Panc1 (cell line): ENCODE measurements around the gene NREP. TPM values are rescaled to one million over a fixed set of nuclear protein-coding genes. Genes with fewer than 3 reads are reported as not detected.

Source experiments
- ATAC-seq: fragments of 200-7000 bp; cut with Tn5 transposase; 2 replicates; pipeline ENCODE4 v1.9.1; 2020; ENCODE audit warnings: mild to moderate bottlenecking, moderate library complexity
- BruUV-seq: library from RNA; stranded (reverse); fragments of 400-500 nt; replicated peaks from 2 replicates; lab custom pipeline; 2021; lab: Mats Ljungman, UMichigan
- CTCF ChIA-PET: fragments of 300-600 bp; sonication (Branson Sonifier 250); formaldehyde crosslinking; loops from one replicate; lab custom pipeline; 2022; ENCODE audit warnings: antibody characterized with exemption; lab: Charles Lee
- POLR2A ChIA-PET: fragments of 300-600 bp; sonication (Branson Sonifier 250); formaldehyde crosslinking; loops from one replicate; lab custom pipeline; 2022; ENCODE audit warnings: antibody characterized with exemption; lab: Charles Lee
- DNase-seq: peaks from one replicate; pipeline ENCODE4 v3.0.0-alpha.2; 2010; ENCODE audit warnings: low read depth, low spot score
- H3K27ac ChIP-seq: 2 replicates; pipeline ENCODE4 v1.5.1; 2011; ENCODE audit warnings: mild to moderate bottlenecking, low read length, inconsistent platforms
- H3K27me3 ChIP-seq: fragments of 200-500 bp; sonication (Bioruptor generic); 2 replicates; pipeline ENCODE4 v1.6.0; 2014; ENCODE audit warnings: low read length, inconsistent platforms; ENCODE audit not compliant: control insufficient read depth, insufficient read depth
- H3K36me3 ChIP-seq: fragments of 200-500 bp; sonication (Bioruptor generic); 2 replicates; pipeline ENCODE4 v1.5.1; 2014; ENCODE audit warnings: inconsistent platforms, mild to moderate bottlenecking, low read length, moderate library complexity; ENCODE audit not compliant: control insufficient read depth, insufficient read depth
- H3K4me1 ChIP-seq: 2 replicates; pipeline ENCODE4 v1.5.1; 2011; ENCODE audit warnings: inconsistent platforms, mild to moderate bottlenecking, low read length, moderate library complexity; ENCODE audit not compliant: control insufficient read depth, insufficient read depth
- H3K4me3 ChIP-seq, 2 experiments: 2 replicates each; pipeline ENCODE4 v1.5.1; 2011 to 2012; ENCODE audit warnings: low read depth in 2 of 2, low read length in 2 of 2, mild to moderate bottlenecking in 2 of 2, inconsistent platforms in 1 of 2, moderate library complexity in 1 of 2
- H3K9me3 ChIP-seq: fragments of 200-500 bp; sonication (Bioruptor generic); 2 replicates; pipeline ENCODE4 v1.5.1; 2014; ENCODE audit warnings: low read depth, mild to moderate bottlenecking, inconsistent platforms, low read length, moderate library complexity; ENCODE audit not compliant: control insufficient read depth, insufficient read depth
- CTCF ChIP-seq: fragments of 450-650 bp; IDR thresholded peaks from 2 replicates; pipeline ENCODE4 v1.5.1; 2017; ENCODE audit warnings: mild to moderate bottlenecking
- POLR2AphosphoS5 ChIP-seq: IDR thresholded peaks from 2 replicates; pipeline ENCODE4 v1.6.1; 2012; ENCODE audit warnings: mild to moderate bottlenecking, low read depth, low read length, moderate library complexity
- REST ChIP-seq, 2 experiments: IDR thresholded peaks; 2 replicates each; pipeline ENCODE4 v1.6.1; 2011 to 2012; ENCODE audit warnings: low read depth in 2 of 2, control low read depth in 1 of 2, low read length in 1 of 2, mild to moderate bottlenecking in 1 of 2, moderate library complexity in 1 of 2; ENCODE audit not compliant: insufficient read depth in 1 of 2
- SIN3A ChIP-seq: IDR thresholded peaks from 2 replicates; pipeline ENCODE4 v1.6.1; 2012; ENCODE audit warnings: low read depth, mild to moderate bottlenecking, low read length, moderate library complexity, borderline replicate concordance; ENCODE audit not compliant: insufficient read depth
- TCF7L2 ChIP-seq: IDR thresholded peaks from 2 replicates; pipeline ENCODE4 v1.6.1; 2011; ENCODE audit warnings: mild to moderate bottlenecking, low read depth, low read length, inconsistent platforms
- in situ Hi-C: cut with HindIII; loops from 2 replicates; pipeline ENCODE4 v1.10.0; 2016; ENCODE audit warnings: low sequenced_read_pairs, low pct_unique_long_range_greater_than_20kb
- intact Hi-C: fragments of 100-400 bp; cut with micrococcal nuclease; formaldehyde crosslinking; loops from one replicate; pipeline ENCODE4 v1.10.0; 2022; ENCODE audit not compliant: unreplicated experiment
- total RNA-seq: library from RNA; stranded (reverse); gene quantifications from one replicate; pipeline ENCODE4 v1.2.1, GENCODE V29; 2021; ENCODE audit not compliant: unreplicated experiment

Gene NREP
- total RNA-seq, 1 experiment from 2014 or later, result 4.9 TPM

GRCh38 chr5:111694133-111694532 lies 62.9 kb downstream of the NREP start:
- no peak for TF ChIP-seq POLR2AphosphoS5
- TF ChIP-seq SIN3A, result no peak
- no peak for TF ChIP-seq TCF7L2
- TF ChIP-seq CTCF, result no peak
- no peak for TF ChIP-seq REST (IDR thresholded peaks at IDR 0.05; ENCODE audit: insufficient read depth in 1 of 2, low read depth in 2 of 2, low read length in 1 of 2)
- DNase-seq (no peak), ATAC-seq (no peak)
- Histone ChIP-seq H3K27ac (no peak overlapping the region), H3K4me3 (no peak overlapping the region), H3K9me3 (no peaks in the 10 kb centered on the region), H3K27me3 (no peaks in the 10 kb centered on the region), H3K4me1 (no peaks in the 10 kb centered on the region), H3K36me3 (no peaks in the 10 kb centered on the region)
- CTCF ChIA-PET, result no interaction called here
- POLR2A ChIA-PET, result no interaction called here
- intact Hi-C loops, result no loop called here
- in situ Hi-C loops, result no loop called here
- BruUV-seq, result no TSS peak

GRCh38 chr5:111691914-111692313 lies 65.1 kb downstream of the NREP start:
- in situ Hi-C loops, result no loop called here
- H3K36me3 ChIP-seq, result no peaks in the 10 kb centered on the region
- no peaks in the 10 kb centered on the region for H3K9me3 ChIP-seq
- H3K4me1 ChIP-seq, result no peaks in the 10 kb centered on the region
- H3K27ac ChIP-seq, result no peak overlapping the region
- intact Hi-C loops, result no loop called here
- ChIA-PET CTCF (no interaction called here), POLR2A (no interaction called here)
- DNase-seq, result no peak
- no TSS peak for BruUV-seq
- no peak for ATAC-seq
- H3K27me3 ChIP-seq, result no peaks in the 10 kb centered on the region
- TF ChIP-seq CTCF (no peak), POLR2AphosphoS5 (no peak), TCF7L2 (no peak), SIN3A (no peak), REST (IDR thresholded peaks at IDR 0.05; ENCODE audit: insufficient read depth in 1 of 2, low read depth in 2 of 2, low read length in 1 of 2) (no peak)
- H3K4me3 ChIP-seq, result no peak overlapping the region
